HL-60/S4 (cell line): ENCODE results near the gene TMC3.
"Not testable (repeated sequence)": the region's sequence is repeated elsewhere in the genome, so short reads cannot be mapped to it uniquely, and the experiment has no call there.

Experiments used
- in situ Hi-C: fragments of 300-500 bp; cut with MboI; formaldehyde crosslinking; loops from 2 replicates; pipeline ENCODE4 v1.14.3; 2022; ENCODE audit warnings: low sequenced_read_pairs

The TMC3 gene

GRCh38 chr15:81373775-81374395, at the start of gene TMC3:
Gene TMC3, minus strand, starts transcription at chr15:81374213. Its CDS starts 136 bp downstream, at chr15:81374077.
- in situ Hi-C loops: no loop called here

GRCh38 chr15:81421461-81421860, 47.4 kb upstream of the TMC3 start:
- in situ Hi-C loops: no loop called here

- in situ Hi-C loops: no loop called here
These were observed 45.4 kb upstream of the TMC3 start for GRCh38 chr15:81419332-81419943.

GRCh38 chr15:81418891-81419290, 44.9 kb upstream of the TMC3 start:
- in situ Hi-C loops: no loop called here

- in situ Hi-C loops: no loop called here
These were observed 44.4 kb upstream of the TMC3 start for GRCh38 chr15:81418444-81418843.

- in situ Hi-C loops: not testable (repeated sequence)
These were observed 40.4 kb upstream of the TMC3 start for GRCh38 chr15:81414274-81414968.

- in situ Hi-C loops: no loop called here
These were observed 39.8 kb upstream of the TMC3 start for GRCh38 chr15:81413851-81414250.

GRCh38 chr15:81411969-81412633, 38.1 kb upstream of the TMC3 start:
- in situ Hi-C loops: no loop called here

- in situ Hi-C loops: no loop called here
These were observed 37.0 kb upstream of the TMC3 start for GRCh38 chr15:81411051-81411450.

- in situ Hi-C loops: no loop called here
These were observed 36.3 kb upstream of the TMC3 start for GRCh38 chr15:81410318-81410753.

GRCh38 chr15:81407718-81408117, 33.7 kb upstream of the TMC3 start:
- in situ Hi-C loops: loop anchor here (10.0 kb wide), 1 partner anchor 123 kb away; no protein-coding TSS in a partner anchor

GRCh38 chr15:81407176-81407575, 33.2 kb upstream of the TMC3 start:
- in situ Hi-C loops: loop anchor here (10.0 kb wide), 1 partner anchor 122 kb away; no protein-coding TSS in a partner anchor

GRCh38 chr15:81400640-81401236, 26.7 kb upstream of the TMC3 start:
- in situ Hi-C loops: loop anchor here (10.0 kb wide), 1 partner anchor 116 kb away; no protein-coding TSS in a partner anchor

GRCh38 chr15:81398910-81399551, 25.0 kb upstream of the TMC3 start:
- in situ Hi-C loops: no loop called here

GRCh38 chr15:81398456-81398855, 24.4 kb upstream of the TMC3 start:
- in situ Hi-C loops: no loop called here

GRCh38 chr15:81394603-81395002, 20.6 kb upstream of the TMC3 start:
- in situ Hi-C loops: no loop called here

GRCh38 chr15:81391657-81392056, 17.6 kb upstream of the TMC3 start:
- in situ Hi-C loops: no loop called here

GRCh38 chr15:81388436-81388770, 14.4 kb upstream of the TMC3 start:
- in situ Hi-C loops: no loop called here

GRCh38 chr15:81387621-81388435, 13.8 kb upstream of the TMC3 start:
- in situ Hi-C loops: no loop called here

- in situ Hi-C loops: no loop called here
These were observed 12.9 kb upstream of the TMC3 start for GRCh38 chr15:81386947-81387346.
